Ovary (tissue), 9 donors: ENCODE results near the gene CSF3R. TPM values are rescaled to one million over a fixed set of nuclear protein-coding genes. Genes with fewer than 3 reads are reported as not detected.

Source experiments
- DNase-seq, 5 donors: peaks; one replicate each; pipeline ENCODE4 v3.0.0-alpha.2; 2019 to 2020
- H3K27ac ChIP-seq, 2 donors: fragments of 200-600 bp; one replicate each; pipeline versions ENCODE4 v1.5.1 to v1.8.0; 2019 to 2022
- H3K27me3 ChIP-seq: fragments of 200-600 bp; one replicate; pipeline ENCODE4 v1.8.0; 2022
- H3K36me3 ChIP-seq: fragments of 200-600 bp; sonication (generic); one replicate; pipeline ENCODE4 v1.5.1; 2019
- H3K4me1 ChIP-seq: one replicate; pipeline ENCODE4 v1.8.1; 2013; ENCODE audit warnings: mild to moderate bottlenecking, moderate library complexity; ENCODE audit not compliant: insufficient read depth
- H3K4me3 ChIP-seq: fragments of 200-600 bp; sonication (generic); one replicate; pipeline ENCODE4 v1.5.1; 2017
- H3K9me3 ChIP-seq, 2 donors: fragments of 200-600 bp in 1 of 2; sonication (generic) in 1 of 2; one replicate each; pipeline versions ENCODE4 v1.5.1 to v1.8.1; 2013 to 2019; ENCODE audit warnings: mild to moderate bottlenecking in 1 of 2, moderate library complexity in 1 of 2
- EP300 ChIP-seq: sonication (generic); formaldehyde crosslinking; IDR thresholded peaks from one replicate; pipeline ENCODE4 v1.6.1; 2017; ENCODE audit warnings: antibody characterized with exemption
- POLR2A ChIP-seq: fragments of 450-650 bp; IDR thresholded peaks from one replicate; pipeline ENCODE4 v1.6.1; 2017; ENCODE audit warnings: antibody characterized with exemption, mild to moderate bottlenecking, moderate library complexity
- WGBS, 3 donors: extraction: QIAGEN DNeasy Blood & Tissue Kit in 1 of 3; methylation state at CpG; one replicate each; pipeline versions ENCODE4 v1.1.5 to v1.1.7; 2013 to 2017; 5-methylcytosine and 5-hydroxymethylcytosine counted together
- intact Hi-C, 4 donors: fragments of 100-400 bp; cut with DNase I; formaldehyde crosslinking; loops; one replicate each; pipeline versions ENCODE4 v1.11.0 to v1.15.1; 2022 to 2023
- polyA plus RNA-seq, 2 donors: library from polyadenylated mRNA; stranded (reverse); fragments of 200-250 nt in 1 of 2; fragments of 350-450 nt in 1 of 2; fragmentation: Illumina TruSeq in 1 of 2; extraction: RNeasy Lipid Tissue Mini Kit (QIAGEN cat#74804) in 1 of 2; gene quantifications; one replicate each; pipeline ENCODE4 v1.2.3, GENCODE V29; 2013 to 2014
- total RNA-seq, 7 donors: library from RNA; depleted of rRNA in 2 of 7; stranded (reverse); fragments of >200 nt in 2 of 7; fragmentation: NEBNext Ultra II Directional in 3 of 7; extraction: Animal tissue kit (Norgen Biotek cat#: 25700) in 3 of 7; gene quantifications; one replicate each; pipeline versions ENCODE4 v1.1.0 to v1.2.4, GENCODE V29; 2016 to 2023
- TF ChIP-seq, protein P1 (sequence below), 3 donors: fragments of 450-650 bp in 2 of 3; fragments of 200-600 bp in 1 of 3; IDR thresholded peaks; one replicate each; pipeline versions ENCODE4 v1.5.1 to v1.8.0; 2016 to 2022; ENCODE audit warnings: antibody characterized with exemption in 3 of 3, mild to moderate bottlenecking in 1 of 3
- donor health status: DM: no; HTN: no; CAD: no; lungs with moderate emphysema.
- donor health status: DM: no; HTN: no; CAD: no.
- donor health status: Bipolar disorder and iron deficiency.
- donor health status: DM: yes; HTN: yes; CAD: no.
- donor health status: DM: no; HTN: no; CAD: no.
- donor health status: DM: yes; HTN: yes; CAD: no.

The CSF3R gene
- total and polyA plus RNA-seq, 9 donors, result 1.9 to 5.7 (median 4.7) TPM

DNA sequence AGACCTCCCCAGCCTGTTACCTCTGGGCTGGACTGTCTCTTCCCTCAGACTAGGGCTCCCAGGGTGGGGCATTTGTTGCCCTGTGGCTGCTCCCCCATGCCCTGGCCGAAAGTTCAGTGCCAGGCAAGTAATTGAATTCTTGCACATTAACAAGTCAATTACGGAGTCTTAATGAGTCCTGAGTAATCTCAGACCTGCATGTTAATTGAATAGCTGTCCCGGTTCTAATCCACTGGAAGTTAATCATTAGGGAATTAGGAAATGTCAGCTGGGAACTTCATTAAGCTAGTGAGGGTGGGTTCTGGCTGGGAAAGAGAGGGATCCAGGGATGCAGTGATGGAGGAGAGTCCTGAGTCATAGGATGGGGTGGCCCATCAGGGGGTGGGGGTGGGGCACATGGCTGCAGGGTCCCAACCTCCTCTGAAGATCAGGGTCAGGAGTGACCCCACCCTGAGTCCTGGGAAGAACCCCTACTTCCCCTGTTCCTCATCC is 47.1 kb upstream of the CSF3R start:
- no peaks in the 10 kb centered on the region for H3K27me3 ChIP-seq
- no peak overlapping the region for H3K4me3 ChIP-seq
- 15 to 20% (median 19%) methylated on average over 3 of the region's 3 CpGs for WGBS, 3 donors
- no peaks in the 10 kb centered on the region for H3K4me1 ChIP-seq
- H3K9me3 ChIP-seq, result no peaks in the 10 kb centered on the region
- H3K36me3 ChIP-seq, result no peaks in the 10 kb centered on the region
- no peak for DNase-seq
- no peak overlapping the region for H3K27ac ChIP-seq
- intact Hi-C loops, result no loop called here
- TF ChIP-seq, protein P1, sequence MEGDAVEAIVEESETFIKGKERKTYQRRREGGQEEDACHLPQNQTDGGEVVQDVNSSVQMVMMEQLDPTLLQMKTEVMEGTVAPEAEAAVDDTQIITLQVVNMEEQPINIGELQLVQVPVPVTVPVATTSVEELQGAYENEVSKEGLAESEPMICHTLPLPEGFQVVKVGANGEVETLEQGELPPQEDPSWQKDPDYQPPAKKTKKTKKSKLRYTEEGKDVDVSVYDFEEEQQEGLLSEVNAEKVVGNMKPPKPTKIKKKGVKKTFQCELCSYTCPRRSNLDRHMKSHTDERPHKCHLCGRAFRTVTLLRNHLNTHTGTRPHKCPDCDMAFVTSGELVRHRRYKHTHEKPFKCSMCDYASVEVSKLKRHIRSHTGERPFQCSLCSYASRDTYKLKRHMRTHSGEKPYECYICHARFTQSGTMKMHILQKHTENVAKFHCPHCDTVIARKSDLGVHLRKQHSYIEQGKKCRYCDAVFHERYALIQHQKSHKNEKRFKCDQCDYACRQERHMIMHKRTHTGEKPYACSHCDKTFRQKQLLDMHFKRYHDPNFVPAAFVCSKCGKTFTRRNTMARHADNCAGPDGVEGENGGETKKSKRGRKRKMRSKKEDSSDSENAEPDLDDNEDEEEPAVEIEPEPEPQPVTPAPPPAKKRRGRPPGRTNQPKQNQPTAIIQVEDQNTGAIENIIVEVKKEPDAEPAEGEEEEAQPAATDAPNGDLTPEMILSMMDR (IDR thresholded peaks at IDR 0.05), result no peak
- no peak for TF ChIP-seq POLR2A
- no peak for TF ChIP-seq EP300

DNA sequence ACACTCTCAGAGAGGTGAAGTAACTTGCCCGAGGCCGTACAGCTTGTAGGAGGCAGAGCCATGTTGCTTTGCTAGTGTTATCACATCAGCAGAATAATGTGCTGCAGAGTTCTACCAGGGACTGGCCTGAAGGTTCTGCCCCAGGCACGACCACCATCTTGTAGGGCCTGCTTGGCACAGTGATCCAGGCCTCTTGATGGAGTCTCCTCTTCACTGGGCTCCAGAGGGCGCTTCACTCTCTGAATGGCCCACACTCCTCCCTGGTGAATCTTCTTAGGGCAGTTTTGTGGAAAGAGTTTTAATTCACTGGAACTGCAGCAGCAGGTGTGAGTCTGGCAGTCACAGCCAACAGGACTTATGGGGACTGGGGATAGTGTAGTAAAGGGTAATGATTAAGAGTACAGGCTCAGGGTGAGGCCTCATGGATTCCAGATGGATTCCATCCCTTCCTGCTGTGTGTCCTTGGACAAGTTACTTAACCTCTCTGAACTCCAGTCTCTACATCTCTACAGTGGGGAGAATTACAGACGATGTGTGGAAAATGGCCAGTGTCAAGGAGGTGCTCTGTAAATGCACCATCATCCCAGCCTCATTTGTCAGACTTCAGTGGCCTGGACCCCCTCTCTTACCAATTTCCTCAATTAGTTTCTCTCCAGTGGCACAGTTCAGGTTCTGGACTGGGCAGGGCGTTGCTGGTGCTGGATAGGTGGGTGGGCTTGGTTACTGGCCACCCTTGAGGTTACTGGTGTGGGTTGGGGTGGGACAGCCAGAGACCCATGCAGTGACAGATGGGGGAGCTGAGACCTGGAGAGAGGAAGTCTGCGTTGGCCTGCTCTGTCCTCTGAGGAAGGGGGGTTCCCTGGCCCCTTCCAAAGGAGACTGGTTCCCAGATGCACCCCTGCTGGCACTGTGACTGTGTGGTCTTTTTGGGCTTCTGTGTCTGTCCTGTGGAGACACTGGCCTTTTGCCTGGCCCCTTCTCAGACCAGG is 45.9 kb upstream of the CSF3R start:
- 54 to 61% (median 61%) methylated on average over 7 of the region's 7 CpGs for WGBS, 3 donors
- TF ChIP-seq POLR2A, result no peak
- no peak for TF ChIP-seq EP300
- TF ChIP-seq, protein P1 (IDR thresholded peaks at IDR 0.05), result no peak
- DNase-seq, result no peak
- no peaks in the 10 kb centered on the region for H3K4me1 ChIP-seq
- no peaks in the 10 kb centered on the region for H3K36me3 ChIP-seq
- intact Hi-C loops, result no loop called here
- no peaks in the 10 kb centered on the region for H3K9me3 ChIP-seq
- H3K27me3 ChIP-seq, result no peaks in the 10 kb centered on the region
- no peak overlapping the region for H3K27ac ChIP-seq
- no peak overlapping the region for H3K4me3 ChIP-seq

DNA sequence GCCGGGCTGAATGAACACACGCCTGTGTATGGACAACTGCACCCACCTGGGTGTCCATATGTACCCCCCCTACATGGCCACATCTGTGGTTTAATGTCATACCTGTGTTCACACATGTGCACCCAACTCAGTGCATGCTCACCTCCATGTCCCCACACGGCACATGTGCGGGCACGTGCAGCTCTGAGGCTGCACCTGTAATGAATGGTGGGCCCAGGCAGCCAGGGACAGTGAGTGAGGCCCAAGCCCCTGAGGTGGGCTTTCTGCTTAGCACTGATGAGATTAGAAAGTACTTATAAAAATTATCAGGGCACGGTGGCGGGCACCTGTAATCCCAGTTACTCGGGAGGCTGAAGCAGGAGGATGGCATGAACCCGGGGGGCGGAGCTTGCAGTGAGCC is 42.5 kb upstream of the CSF3R start:
- intact Hi-C loops, result no loop called here
- no peak overlapping the region for H3K4me3 ChIP-seq
- DNase-seq, result no peak
- TF ChIP-seq, protein P1 (IDR thresholded peaks at IDR 0.05), result no peak
- no peak for TF ChIP-seq POLR2A
- TF ChIP-seq EP300, result no peak
- no peaks in the 10 kb centered on the region for H3K36me3 ChIP-seq
- no peaks in the 10 kb centered on the region for H3K27me3 ChIP-seq
- no peaks in the 10 kb centered on the region for H3K4me1 ChIP-seq
- H3K9me3 ChIP-seq, result no peaks in the 10 kb centered on the region
- WGBS, 3 donors, result 89 to 93% (median 91%) methylated on average over 10 of the region's 10 CpGs
- no peak overlapping the region for H3K27ac ChIP-seq

DNA sequence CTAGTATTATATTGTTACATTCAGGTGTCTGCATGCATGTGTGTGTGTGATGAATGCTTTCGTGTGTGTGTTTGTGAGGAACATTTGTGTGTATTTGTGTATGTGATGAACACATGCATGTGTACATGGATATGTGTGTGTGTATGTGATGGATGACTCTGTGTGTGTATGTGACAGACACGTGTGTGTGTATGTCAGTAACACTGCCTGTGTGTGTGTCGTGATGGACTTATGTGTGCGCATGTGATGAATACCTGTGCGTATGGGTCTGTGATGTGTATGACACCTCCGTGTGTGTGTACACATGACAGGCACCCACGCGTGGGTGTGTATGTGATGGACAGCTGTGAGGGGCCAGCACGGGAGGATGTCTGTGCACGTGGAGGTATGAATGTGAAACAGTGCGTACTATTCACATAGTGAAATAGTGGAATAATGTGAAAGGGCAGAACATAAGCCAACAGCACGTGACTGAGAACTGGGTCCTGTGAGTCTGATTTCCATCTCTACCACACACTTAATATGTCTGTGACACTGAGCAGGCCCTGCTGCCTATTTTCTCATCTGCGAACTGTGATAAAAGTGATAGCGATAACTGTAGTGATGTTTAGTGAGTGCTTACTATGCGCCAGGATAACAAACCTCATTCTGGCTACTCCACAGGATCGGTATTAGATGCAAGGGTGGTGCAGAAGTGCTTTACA is 41.8 kb upstream of the CSF3R start:
- Histone ChIP-seq H3K27ac (no peak overlapping the region), H3K9me3 (no peaks in the 10 kb centered on the region), H3K27me3 (no peaks in the 10 kb centered on the region), H3K4me1 (no peaks in the 10 kb centered on the region), H3K4me3 (no peak overlapping the region), H3K36me3 (no peaks in the 10 kb centered on the region)
- 77 to 80% (median 79%) methylated on average over 16 of the region's 16 CpGs for WGBS, 3 donors
- TF ChIP-seq EP300, result no peak
- no peak for DNase-seq
- intact Hi-C loops, result no loop called here
